ENCODE data around the gene PNKP.

The PNKP gene

DNA sequence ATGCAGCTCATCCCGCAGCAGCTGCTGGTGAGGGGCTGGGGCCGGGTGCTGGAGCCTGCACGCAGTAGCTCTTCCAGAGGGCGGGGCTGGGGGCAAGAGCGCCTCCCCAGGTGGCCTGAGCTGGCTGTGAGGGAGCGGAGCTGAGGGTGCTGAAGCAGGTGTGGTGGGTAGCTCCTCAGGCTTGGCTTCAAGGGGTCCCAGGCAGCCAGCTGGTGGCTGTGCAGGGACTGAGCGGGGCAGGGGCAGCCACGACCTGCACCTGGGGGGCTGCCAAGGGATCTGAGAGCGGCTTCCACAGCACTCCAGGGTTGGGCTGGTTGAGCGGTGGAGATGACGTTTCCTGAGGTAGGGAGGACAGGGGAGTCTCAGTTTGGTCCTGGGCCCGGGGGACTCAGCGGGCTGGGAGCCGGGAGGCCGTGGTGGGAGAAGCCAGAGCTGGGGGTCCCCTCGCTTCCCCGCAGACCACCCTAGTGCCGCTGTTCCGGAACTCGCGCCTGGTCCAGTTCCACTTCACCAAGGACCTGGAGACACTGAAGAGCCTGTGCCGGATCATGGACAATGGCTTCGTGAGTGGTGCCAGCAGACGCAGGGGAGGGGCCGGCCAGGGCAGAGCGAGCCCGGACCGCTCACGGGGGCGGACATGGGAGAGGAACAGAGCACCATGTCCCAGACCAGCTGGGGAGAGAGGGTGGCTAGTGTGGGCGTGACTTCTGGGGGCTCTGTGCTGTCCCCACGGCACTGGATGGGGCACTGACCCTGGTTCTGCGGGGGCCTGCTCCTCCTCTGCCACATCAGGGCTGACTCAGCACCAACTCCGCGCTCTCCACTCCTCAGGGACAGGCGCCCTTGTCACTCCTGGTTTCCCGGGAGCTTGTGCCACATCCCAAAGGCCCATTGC lies 9.0 kb downstream of the PNKP start:
- Histone ChIP-seq H3K36me3 (ENCODE audit: insufficient read depth, low read length) (peaks cover 55% of the 10 kb centered on the region; the same call in 1 of the 2 replicates), H3K4me3 (ENCODE audit: low read length, poor library complexity, severe bottlenecking) (no peak overlapping the region), H3K79me2 (ENCODE audit: insufficient read depth, low read length) (peaks cover 24% of the 10 kb centered on the region), H3K9me2 (replicated peaks; ENCODE audit: low read depth, low read length) (no peaks in the 10 kb centered on the region), H2AFZ (ENCODE audit: low read length) (no peak overlapping the region), H3K9ac (ENCODE audit: low read depth, low read length, poor library complexity, severe bottlenecking) (no peak overlapping the region), H3K4me1 (ENCODE audit: insufficient read depth, low read length, poor library complexity, severe bottlenecking) (no peaks in the 10 kb centered on the region), H3K9me3 (ENCODE audit: insufficient read depth, low read depth, low read length) (no peaks in the 10 kb centered on the region), H3K4me2 (ENCODE audit: low read depth, low read length, poor library complexity, severe bottlenecking) (no peak overlapping the region), H4K20me1 (ENCODE audit: insufficient read depth, low read length, poor library complexity, severe bottlenecking) (peaks cover 52% of the 10 kb centered on the region), H3F3A (ENCODE audit: low read depth) (no peaks in the 10 kb centered on the region), H3K27me3 (ENCODE audit: insufficient read depth, low read length, poor library complexity, severe bottlenecking) (no peaks in the 10 kb centered on the region)
- TF ChIP-seq EZH2phosphoT487 (IDR thresholded peaks at IDR 0.05; ENCODE audit: borderline replicate concordance) (no peak), CTCF (conservative IDR thresholded peaks at IDR 0.05; ENCODE audit: low read length) (no peak)

- H3K4me2 ChIP-seq (ENCODE audit: low read depth, low read length, poor library complexity, severe bottlenecking): no peak overlapping the region
- H3K9me2 ChIP-seq (replicated peaks; ENCODE audit: low read depth, low read length): no peaks in the 10 kb centered on the region
- peaks cover 52% of the 10 kb centered on the region for H4K20me1 ChIP-seq (ENCODE audit: insufficient read depth, low read length, poor library complexity, severe bottlenecking)
- no peak overlapping the region for H3K4me3 ChIP-seq (ENCODE audit: low read length, poor library complexity, severe bottlenecking)
- no peak overlapping the region for H3K9ac ChIP-seq (ENCODE audit: low read depth, low read length, poor library complexity, severe bottlenecking)
- no peaks in the 10 kb centered on the region for H3F3A ChIP-seq (ENCODE audit: low read depth)
- H3K4me1 ChIP-seq (ENCODE audit: insufficient read depth, low read length, poor library complexity, severe bottlenecking): peaks cover 3% of the 10 kb centered on the region
- no peak overlapping the region for H2AFZ ChIP-seq (ENCODE audit: low read length)
- peaks cover 25% of the 10 kb centered on the region for H3K79me2 ChIP-seq (ENCODE audit: insufficient read depth, low read length)
- no peaks in the 10 kb centered on the region for H3K27me3 ChIP-seq (ENCODE audit: insufficient read depth, low read length, poor library complexity, severe bottlenecking)
- TF ChIP-seq CTCF (conservative IDR thresholded peaks at IDR 0.05; ENCODE audit: low read length): no peak
- TF ChIP-seq EZH2phosphoT487 (IDR thresholded peaks at IDR 0.05; ENCODE audit: borderline replicate concordance): no peak
- H3K9me3 ChIP-seq (ENCODE audit: insufficient read depth, low read depth, low read length): no peaks in the 10 kb centered on the region
- peaks cover 55% of the 10 kb centered on the region; the same call in 1 of the 2 replicates for H3K36me3 ChIP-seq (ENCODE audit: insufficient read depth, low read length)
Measured at GRCh38 chr19:49857838-49858087, 9.6 kb downstream of the PNKP start.

DNA sequence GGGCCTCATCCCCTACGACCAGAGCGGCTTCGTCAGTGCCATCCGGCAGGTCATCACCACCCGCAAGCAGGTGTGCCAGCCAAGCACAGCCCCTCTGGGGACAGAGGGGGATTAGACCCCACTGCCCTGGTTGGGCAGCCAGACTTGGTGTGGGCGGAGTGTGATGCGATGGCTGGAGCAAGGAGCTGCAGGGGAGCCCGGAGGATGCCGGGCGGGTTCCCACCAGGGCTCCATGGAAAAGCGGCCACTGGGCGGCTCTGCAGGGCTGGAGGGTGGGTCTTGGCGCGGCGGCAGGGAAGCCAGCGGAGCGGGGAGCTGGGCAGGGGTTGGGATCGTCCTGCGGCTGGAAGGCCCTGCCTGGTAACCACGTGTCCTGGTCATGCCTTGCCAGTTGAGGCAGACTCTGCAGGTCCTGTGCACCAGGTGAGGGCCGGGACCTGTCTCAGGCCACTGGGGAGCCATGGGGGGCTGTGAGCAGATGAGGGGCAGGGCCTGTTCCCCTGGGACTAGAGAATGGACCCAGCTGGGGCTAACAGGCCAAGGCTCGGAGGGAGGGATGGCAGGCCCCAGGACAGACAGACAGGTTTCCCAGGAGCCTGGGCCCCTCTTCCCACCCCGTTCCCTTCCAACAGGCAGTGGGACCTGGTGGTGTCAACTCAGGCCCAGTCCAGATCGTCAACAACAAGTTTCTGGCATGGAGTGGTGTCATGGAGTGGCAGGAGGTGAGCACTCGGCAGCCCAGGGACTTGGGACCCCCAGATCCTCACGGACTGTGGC lies 10.1 kb downstream of the PNKP start:
- H3K27me3 ChIP-seq (ENCODE audit: insufficient read depth, low read length, poor library complexity, severe bottlenecking): no peaks in the 10 kb centered on the region
- H4K20me1 ChIP-seq (ENCODE audit: insufficient read depth, low read length, poor library complexity, severe bottlenecking): peaks cover 53% of the 10 kb centered on the region
- no peak overlapping the region for H3K4me2 ChIP-seq (ENCODE audit: low read depth, low read length, poor library complexity, severe bottlenecking)
- no peak for TF ChIP-seq CTCF (conservative IDR thresholded peaks at IDR 0.05; ENCODE audit: low read length)
- TF ChIP-seq EZH2phosphoT487 (IDR thresholded peaks at IDR 0.05; ENCODE audit: borderline replicate concordance): no peak
- no peak overlapping the region for H2AFZ ChIP-seq (ENCODE audit: low read length)
- H3K9ac ChIP-seq (ENCODE audit: low read depth, low read length, poor library complexity, severe bottlenecking): no peak overlapping the region
- H3K4me3 ChIP-seq (ENCODE audit: low read length, poor library complexity, severe bottlenecking): no peak overlapping the region
- peaks cover 8% of the 10 kb centered on the region for H3K4me1 ChIP-seq (ENCODE audit: insufficient read depth, low read length, poor library complexity, severe bottlenecking)
- no peaks in the 10 kb centered on the region for H3K9me3 ChIP-seq (ENCODE audit: insufficient read depth, low read depth, low read length)
- H3F3A ChIP-seq (ENCODE audit: low read depth): no peaks in the 10 kb centered on the region
- peaks cover 55% of the 10 kb centered on the region; the same call in 1 of the 2 replicates for H3K36me3 ChIP-seq (ENCODE audit: insufficient read depth, low read length)
- H3K9me2 ChIP-seq (replicated peaks; ENCODE audit: low read depth, low read length): no peaks in the 10 kb centered on the region
- H3K79me2 ChIP-seq (ENCODE audit: insufficient read depth, low read length): peaks cover 30% of the 10 kb centered on the region
